ENCODE results near the gene TRMT1. TPM values are rescaled to one million over a fixed set of nuclear protein-coding genes. Genes with fewer than 3 reads are reported as not detected.

TRMT1 gene
- polyA plus RNA-seq, 6 donors from 2014 or later, result 20.2 to 36.3 (median 24.1) TPM

DNA sequence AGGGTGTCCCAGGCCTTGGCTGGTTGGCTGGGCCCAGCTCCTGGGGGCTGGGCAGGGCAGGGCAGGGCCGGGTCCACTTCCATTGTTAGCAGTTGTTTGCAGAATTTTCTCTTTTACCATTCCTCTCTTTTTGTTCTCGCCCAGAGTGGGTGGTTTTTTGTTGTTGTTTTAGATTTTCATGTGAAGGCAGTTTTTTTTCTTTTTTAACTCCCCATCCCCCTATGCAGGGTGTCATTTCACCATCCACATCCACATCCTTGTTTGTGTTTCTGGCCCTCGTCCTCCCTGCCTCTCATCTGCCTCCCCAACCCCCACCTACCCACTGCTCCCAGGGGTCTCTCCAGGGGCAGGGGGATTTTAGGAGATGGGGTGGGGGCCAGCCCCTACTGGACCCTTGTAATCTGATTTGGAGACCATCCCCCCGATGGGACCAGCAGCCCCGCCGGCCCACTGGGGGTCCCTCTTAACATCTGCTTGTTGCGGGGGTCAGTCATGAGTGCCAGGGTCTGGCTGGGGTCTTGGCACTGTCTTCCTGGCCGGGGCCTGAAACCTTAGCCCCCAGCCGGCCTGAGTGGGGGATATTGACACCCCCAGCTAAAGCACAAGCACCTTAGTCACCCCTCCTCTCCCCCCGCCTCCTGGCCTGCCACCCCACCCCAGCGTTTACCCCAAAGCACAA, 23.2 kb upstream of the TRMT1 start:
- H3K9me3 Mint-ChIP-seq, result no peaks in the 10 kb centered on the region
- no peak for ATAC-seq (ENCODE audit: low read depth in 2 of 2)
- no peaks in the 10 kb centered on the region for H3K27me3 Mint-ChIP-seq
- no peaks in the 10 kb centered on the region for H3K36me3 Mint-ChIP-seq
- no peaks in the 10 kb centered on the region for H3K4me1 Mint-ChIP-seq
- peak overlapping the region in 1 of 6 donors; percentile 60 for H3K27ac Mint-ChIP-seq
- DNase-seq, result no peak
- no peak overlapping the region for H3K4me3 Mint-ChIP-seq

DNA sequence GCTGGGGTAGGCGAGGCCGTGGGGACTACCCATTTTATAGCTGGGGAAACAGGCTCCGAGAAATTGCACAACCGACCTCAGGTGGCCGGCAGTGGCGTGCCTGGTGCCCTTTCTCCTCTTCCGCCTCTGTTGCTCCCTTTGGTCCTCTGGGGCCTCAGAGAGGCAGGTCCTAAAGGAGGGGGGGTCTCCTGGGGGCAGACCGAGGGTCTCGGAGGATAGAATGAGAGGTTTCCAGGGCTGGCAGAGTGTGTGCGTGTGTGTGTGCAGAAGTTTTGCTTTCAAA, 22.3 kb upstream of the TRMT1 start:
- DNase-seq (no peak), ATAC-seq (ENCODE audit: low read depth in 2 of 2) (no peak)
- Mint-ChIP-seq H3K27me3 (no peaks in the 10 kb centered on the region), H3K27ac (no peak overlapping the region), H3K36me3 (no peaks in the 10 kb centered on the region), H3K9me3 (no peaks in the 10 kb centered on the region), H3K4me1 (peaks cover 0 to 5% (median 0%) of the 10 kb centered on the region in 3 donors), H3K4me3 (no peak overlapping the region)

DNA sequence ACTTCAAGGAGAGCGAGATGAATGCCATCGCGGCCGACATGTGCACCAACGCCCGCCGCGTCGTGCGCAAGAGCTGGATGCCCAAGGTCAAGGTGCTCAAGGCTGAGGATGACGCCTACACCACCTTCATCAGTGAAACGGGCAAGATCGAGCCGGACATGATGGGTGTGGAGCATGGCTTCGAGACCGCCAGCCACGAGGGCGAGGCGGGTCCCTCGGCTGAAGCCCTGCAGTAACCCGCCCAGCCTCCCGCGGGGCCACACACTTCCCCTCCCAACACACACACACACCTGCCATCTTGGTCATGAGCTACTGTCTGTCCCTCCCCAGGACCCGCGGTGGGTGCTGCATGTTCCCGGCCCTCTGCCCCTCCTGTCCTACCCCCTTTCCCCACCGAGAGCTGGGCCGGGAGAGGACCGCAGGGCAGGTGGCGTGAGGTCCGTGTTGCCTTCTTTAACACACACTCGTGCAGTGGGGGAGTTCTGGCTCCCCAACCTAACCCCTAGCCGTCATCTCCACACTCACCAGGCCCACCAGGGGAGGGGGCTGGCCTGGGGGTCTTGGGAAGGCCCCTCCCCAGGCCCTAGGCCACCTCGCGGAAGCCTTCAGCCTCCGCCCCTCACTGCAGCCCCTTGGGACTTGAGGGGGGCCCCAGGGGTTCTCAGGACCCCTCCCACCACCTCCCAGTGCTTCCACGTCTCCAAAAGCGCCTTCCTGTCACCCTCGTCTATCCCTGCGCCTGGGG, 21.8 kb upstream of the TRMT1 start:
- Mint-ChIP-seq H3K27ac (no peak overlapping the region), H3K4me1 (peaks cover 0 to 6% (median 0%) of the 10 kb centered on the region in 3 donors), H3K27me3 (no peaks in the 10 kb centered on the region), H3K9me3 (no peaks in the 10 kb centered on the region), H3K4me3 (no peak overlapping the region), H3K36me3 (no peaks in the 10 kb centered on the region)
- DNase-seq, result no peak
- no peak for ATAC-seq (ENCODE audit: low read depth in 2 of 2)

- Mint-ChIP-seq H3K4me1 (peaks cover 6 to 15% (median 6%) of the 10 kb centered on the region in 3 donors), H3K27me3 (no peaks in the 10 kb centered on the region), H3K36me3 (no peaks in the 10 kb centered on the region), H3K9me3 (no peaks in the 10 kb centered on the region), H3K27ac (no peak overlapping the region), H3K4me3 (peak overlapping the region in 1 of 8 donors; percentile 69)
- DNase-seq (no peak), ATAC-seq (ENCODE audit: low read depth in 2 of 2) (no peak)
Observed at GRCh38 chr19:13137290-13137794, 20.8 kb upstream of the TRMT1 start.

- Mint-ChIP-seq H3K36me3 (no peaks in the 10 kb centered on the region), H3K27me3 (no peaks in the 10 kb centered on the region), H3K4me3 (peak overlapping the region in 1 of 8 donors; percentile 22), H3K4me1 (peaks cover 10 to 20% (median 14%) of the 10 kb centered on the region in 3 donors), H3K27ac (no peak overlapping the region), H3K9me3 (no peaks in the 10 kb centered on the region)
- no peak for ATAC-seq (ENCODE audit: low read depth in 2 of 2)
- no peak for DNase-seq
Observed at GRCh38 chr19:13135068-13136062, 18.8 kb upstream of the TRMT1 start.

GRCh38 chr19:13134626-13135025, 18.1 kb upstream of the TRMT1 start:
- no peak for ATAC-seq (ENCODE audit: low read depth in 2 of 2)
- H3K4me1 Mint-ChIP-seq, result peaks cover 10 to 23% (median 14%) of the 10 kb centered on the region in 3 donors
- H3K4me3 Mint-ChIP-seq, result peak overlapping the region in 1 of 8 donors; percentile 22
- DNase-seq, result no peak
- no peaks in the 10 kb centered on the region for H3K9me3 Mint-ChIP-seq
- no peaks in the 10 kb centered on the region for H3K36me3 Mint-ChIP-seq
- H3K27me3 Mint-ChIP-seq, result no peaks in the 10 kb centered on the region
- no peak overlapping the region for H3K27ac Mint-ChIP-seq

DNA sequence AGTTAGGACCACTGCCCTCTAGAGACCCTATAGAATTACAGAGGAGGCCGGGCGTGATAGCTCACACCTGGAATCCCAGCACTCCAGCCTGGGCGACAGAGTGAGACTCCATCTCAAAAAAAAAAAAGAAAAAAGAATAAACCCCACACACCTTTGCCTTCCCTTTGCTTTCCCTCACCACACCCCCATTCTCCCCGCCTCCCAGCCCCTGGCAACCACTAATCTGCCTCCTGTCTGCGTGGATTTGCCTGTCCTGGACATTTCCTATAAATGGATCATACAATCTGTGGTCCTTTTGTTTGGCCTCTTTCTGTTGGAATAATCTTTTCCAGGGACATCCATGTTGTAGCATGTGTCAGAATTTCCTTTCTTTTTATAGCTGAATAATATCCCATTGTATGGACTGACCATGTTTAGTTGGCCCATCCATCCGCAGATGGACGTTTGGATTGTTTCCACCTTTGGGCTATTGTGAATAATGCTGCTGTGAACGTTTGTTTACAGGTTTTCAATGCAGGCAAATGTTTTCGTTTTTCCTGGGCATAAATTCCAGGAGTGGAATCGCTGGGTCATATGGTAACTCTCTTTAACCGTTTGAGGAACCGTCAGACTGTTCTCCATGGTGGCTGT, 16.8 kb upstream of the TRMT1 start:
- peak overlapping the region in 1 of 6 donors; percentile 12 for H3K27ac Mint-ChIP-seq
- no peaks in the 10 kb centered on the region for H3K36me3 Mint-ChIP-seq
- DNase-seq (no peak), ATAC-seq (ENCODE audit: low read depth in 2 of 2) (no peak)
- no peaks in the 10 kb centered on the region for H3K9me3 Mint-ChIP-seq
- H3K27me3 Mint-ChIP-seq, result no peaks in the 10 kb centered on the region
- H3K4me1 Mint-ChIP-seq, result peaks cover 14 to 26% (median 15%) of the 10 kb centered on the region in 3 donors
- H3K4me3 Mint-ChIP-seq, result no peak overlapping the region

DNA sequence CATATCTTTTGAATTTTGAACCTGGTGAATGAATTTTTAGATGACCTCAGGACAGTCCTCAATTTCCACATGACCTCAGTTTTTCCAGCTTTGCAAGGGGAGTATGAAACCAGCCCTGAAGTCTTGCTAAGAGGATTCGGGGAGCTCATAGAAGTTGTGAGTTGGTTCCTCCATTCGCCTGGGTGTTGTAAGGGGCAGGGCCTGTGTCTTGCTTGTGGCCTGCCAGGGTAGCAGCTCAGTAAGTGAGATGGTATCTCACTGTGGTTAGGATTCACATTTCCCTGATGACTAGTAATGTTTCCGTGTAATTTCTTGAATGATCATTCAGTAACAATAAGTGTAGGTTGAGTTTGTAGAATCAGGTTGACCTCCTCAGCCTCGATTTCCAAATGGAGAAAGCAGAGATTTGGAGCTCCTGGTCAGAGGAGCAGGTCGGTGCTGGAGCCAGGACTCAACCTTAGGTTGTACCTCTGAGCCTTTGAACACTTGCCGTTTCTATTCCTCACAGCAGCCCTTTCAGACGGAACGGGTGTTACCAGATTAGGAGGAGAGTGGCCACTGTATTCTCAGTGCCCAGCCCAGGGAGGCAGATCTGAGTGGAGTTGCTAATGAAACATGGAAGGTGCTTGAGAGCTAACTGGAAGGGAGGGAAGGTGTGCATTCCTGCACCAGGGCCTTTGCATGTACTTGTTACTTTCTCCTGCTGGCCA, 16.1 kb upstream of the TRMT1 start:
- no peak overlapping the region for H3K4me3 Mint-ChIP-seq
- no peak for ATAC-seq (ENCODE audit: low read depth in 2 of 2)
- H3K36me3 Mint-ChIP-seq, result no peaks in the 10 kb centered on the region
- peaks cover 19 to 32% (median 19%) of the 10 kb centered on the region in 3 donors for H3K4me1 Mint-ChIP-seq
- peak overlapping the region in 2 of 6 donors; percentile 47 to 89 for H3K27ac Mint-ChIP-seq
- H3K9me3 Mint-ChIP-seq, result no peaks in the 10 kb centered on the region
- no peak for DNase-seq
- H3K27me3 Mint-ChIP-seq, result no peaks in the 10 kb centered on the region

- H3K36me3 Mint-ChIP-seq, result no peaks in the 10 kb centered on the region
- H3K27ac Mint-ChIP-seq, result peak overlapping the region in 2 of 6 donors; percentile 59 to 83
- no peak overlapping the region for H3K4me3 Mint-ChIP-seq
- ATAC-seq (ENCODE audit: low read depth in 2 of 2), result no peak
- peaks cover 19 to 35% (median 20%) of the 10 kb centered on the region in 3 donors for H3K4me1 Mint-ChIP-seq
- H3K27me3 Mint-ChIP-seq, result no peaks in the 10 kb centered on the region
- no peak for DNase-seq
- H3K9me3 Mint-ChIP-seq, result no peaks in the 10 kb centered on the region
Observed at GRCh38 chr19:13130886-13131490, 14.4 kb upstream of the TRMT1 start.

GRCh38 chr19:13129384-13129783, 12.8 kb upstream of the TRMT1 start:
- Mint-ChIP-seq H3K36me3 (no peaks in the 10 kb centered on the region), H3K4me3 (no peak overlapping the region), H3K27me3 (no peaks in the 10 kb centered on the region), H3K9me3 (no peaks in the 10 kb centered on the region), H3K27ac (no peak overlapping the region), H3K4me1 (peaks cover 19 to 33% (median 20%) of the 10 kb centered on the region in 3 donors)
- DNase-seq (no peak), ATAC-seq (ENCODE audit: low read depth in 2 of 2) (no peak)

GRCh38 chr19:13128583-13128982, 12.0 kb upstream of the TRMT1 start:
- Mint-ChIP-seq H3K4me1 (peaks cover 19 to 30% (median 20%) of the 10 kb centered on the region in 3 donors), H3K27ac (no peak overlapping the region), H3K27me3 (no peaks in the 10 kb centered on the region), H3K9me3 (no peaks in the 10 kb centered on the region), H3K36me3 (no peaks in the 10 kb centered on the region), H3K4me3 (no peak overlapping the region)
- no peak for DNase-seq
- no peak for ATAC-seq (ENCODE audit: low read depth in 2 of 2)
